AG10803 (cell line): ENCODE measurements around the gene SARM1.
"Not testable (repeated sequence)": the region's sequence is repeated elsewhere in the genome, so short reads cannot be mapped to it uniquely, and the experiment has no call there.

Experiments used
- DNase-seq: peaks from one replicate; pipeline ENCODE4 v3.0.0; 2010; ENCODE audit warnings: low read depth
- H3K4me3 ChIP-seq: 2 replicates; pipeline ENCODE4 v1.5.1; 2011; ENCODE audit warnings: mild to moderate bottlenecking, low read length, control low read depth
- CTCF ChIP-seq: conservative IDR thresholded peaks from 2 replicates; pipeline ENCODE4 v1.5.1; 2011; ENCODE audit warnings: mild to moderate bottlenecking, low read length, control low read depth, inconsistent platforms

The SARM1 gene

GRCh38 chr17:28335201-28335958 lies 36.1 kb upstream of the SARM1 start, which contains the start of the genes IFT20 and TNFAIP1:
Gene IFT20, minus strand, starts transcription at chr17:28335472. Its CDS starts 3,487 bp downstream, at chr17:28331985.
Gene TNFAIP1, plus strand, starts transcription at chr17:28335761. Its CDS starts 3,761 bp downstream, at chr17:28339522.
- DNase-seq = peak; percentile 100
- peak within 1 kb of the TSS; percentile 97 for H3K4me3 ChIP-seq
- TF ChIP-seq CTCF = no peak

GRCh38 chr17:28335959-28336871 lies 35.3 kb upstream of the SARM1 start:
- no peak for TF ChIP-seq CTCF
- DNase-seq = peak; percentile 89

GRCh38 chr17:28338056-28338768 lies 33.3 kb upstream of the SARM1 start:
- no peak overlapping the region for H3K4me3 ChIP-seq
- peak; percentile 59 for DNase-seq
- no peak for TF ChIP-seq CTCF

More at GRCh38 chr17:28335959-28336871, 35.3 kb upstream of the SARM1 start:
- H3K4me3 ChIP-seq = peak overlapping the region; percentile 97

- not testable (repeated sequence) for DNase-seq
Measured at GRCh38 chr17:28338769-28339212, 32.7 kb upstream of the SARM1 start.

GRCh38 chr17:28339431-28339830 lies 32.1 kb upstream of the SARM1 start:
- no peak for DNase-seq
- no peak overlapping the region for H3K4me3 ChIP-seq
- no peak for TF ChIP-seq CTCF

More at GRCh38 chr17:28338769-28339212, 32.7 kb upstream of the SARM1 start:
- H3K4me3 ChIP-seq = not testable (repeated sequence)

- H3K4me3 ChIP-seq = no peak overlapping the region
- no peak for TF ChIP-seq CTCF
- no peak for DNase-seq
Measured at GRCh38 chr17:28340374-28340773, 31.1 kb upstream of the SARM1 start.

- DNase-seq = no peak
- no peak for TF ChIP-seq CTCF
- H3K4me3 ChIP-seq = no peak overlapping the region
Measured at GRCh38 chr17:28341516-28341915, 30.0 kb upstream of the SARM1 start.
